GM18499 (cell line): ENCODE results near the gene TNK1.

ENCODE experiments used
- ATAC-seq: cut with Tn5 transposase; IDR thresholded peaks from one replicate; pipeline ENCODE4 v1.9.1; 2021; ENCODE audit warnings: moderate number of reproducible peaks; ENCODE audit not compliant: insufficient read depth, unreplicated experiment

Gene TNK1

DNA sequence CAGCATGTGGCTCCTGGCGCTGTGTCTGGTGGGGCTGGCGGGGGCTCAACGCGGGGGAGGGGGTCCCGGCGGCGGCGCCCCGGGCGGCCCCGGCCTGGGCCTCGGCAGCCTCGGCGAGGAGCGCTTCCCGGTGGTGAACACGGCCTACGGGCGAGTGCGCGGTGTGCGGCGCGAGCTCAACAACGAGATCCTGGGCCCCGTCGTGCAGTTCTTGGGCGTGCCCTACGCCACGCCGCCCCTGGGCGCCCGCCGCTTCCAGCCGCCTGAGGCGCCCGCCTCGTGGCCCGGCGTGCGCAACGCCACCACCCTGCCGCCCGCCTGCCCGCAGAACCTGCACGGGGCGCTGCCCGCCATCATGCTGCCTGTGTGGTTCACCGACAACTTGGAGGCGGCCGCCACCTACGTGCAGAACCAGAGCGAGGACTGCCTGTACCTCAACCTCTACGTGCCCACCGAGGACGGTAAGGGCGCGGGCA lies 27.4 kb downstream of the TNK1 start:
- no peak for ATAC-seq

DNA sequence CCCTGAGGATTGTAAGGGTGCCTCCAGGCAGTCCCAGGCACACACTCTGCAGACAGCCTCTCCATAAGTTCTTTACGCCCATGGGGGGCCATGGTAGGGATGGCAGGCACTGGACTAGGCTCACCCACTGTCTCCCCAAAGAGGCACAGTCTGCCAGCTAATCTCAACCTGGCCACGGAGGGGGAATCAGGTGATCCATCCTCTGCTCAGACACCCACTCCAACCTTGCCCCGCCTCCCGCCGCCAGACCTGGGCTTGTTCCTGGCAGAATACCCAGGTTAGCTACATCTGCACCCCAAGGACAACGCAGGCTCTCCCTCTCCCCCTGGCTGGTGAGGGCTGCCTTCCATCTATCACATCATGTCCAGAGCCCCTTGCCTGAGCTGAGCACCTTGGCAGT lies 28.0 kb downstream of the TNK1 start:
- no peak for ATAC-seq

DNA sequence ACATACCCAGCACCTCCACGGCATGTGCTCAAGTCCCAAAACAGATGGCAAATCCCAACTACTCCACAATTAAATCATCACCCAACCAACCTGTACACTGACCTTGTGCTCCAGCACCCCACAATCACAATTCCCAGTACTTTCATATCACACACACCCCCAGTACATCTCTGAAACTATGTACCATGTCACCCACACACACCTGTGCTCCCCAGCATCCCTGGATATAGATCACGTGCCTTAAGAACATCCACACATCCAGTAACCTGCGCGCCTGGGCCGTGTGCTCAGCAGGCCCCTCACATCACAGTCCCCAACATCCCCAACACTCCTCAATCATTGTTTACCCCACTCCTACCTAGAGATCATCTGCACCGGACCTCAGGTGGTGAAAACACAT lies 28.8 kb downstream of the TNK1 start:
- no peak for ATAC-seq

DNA sequence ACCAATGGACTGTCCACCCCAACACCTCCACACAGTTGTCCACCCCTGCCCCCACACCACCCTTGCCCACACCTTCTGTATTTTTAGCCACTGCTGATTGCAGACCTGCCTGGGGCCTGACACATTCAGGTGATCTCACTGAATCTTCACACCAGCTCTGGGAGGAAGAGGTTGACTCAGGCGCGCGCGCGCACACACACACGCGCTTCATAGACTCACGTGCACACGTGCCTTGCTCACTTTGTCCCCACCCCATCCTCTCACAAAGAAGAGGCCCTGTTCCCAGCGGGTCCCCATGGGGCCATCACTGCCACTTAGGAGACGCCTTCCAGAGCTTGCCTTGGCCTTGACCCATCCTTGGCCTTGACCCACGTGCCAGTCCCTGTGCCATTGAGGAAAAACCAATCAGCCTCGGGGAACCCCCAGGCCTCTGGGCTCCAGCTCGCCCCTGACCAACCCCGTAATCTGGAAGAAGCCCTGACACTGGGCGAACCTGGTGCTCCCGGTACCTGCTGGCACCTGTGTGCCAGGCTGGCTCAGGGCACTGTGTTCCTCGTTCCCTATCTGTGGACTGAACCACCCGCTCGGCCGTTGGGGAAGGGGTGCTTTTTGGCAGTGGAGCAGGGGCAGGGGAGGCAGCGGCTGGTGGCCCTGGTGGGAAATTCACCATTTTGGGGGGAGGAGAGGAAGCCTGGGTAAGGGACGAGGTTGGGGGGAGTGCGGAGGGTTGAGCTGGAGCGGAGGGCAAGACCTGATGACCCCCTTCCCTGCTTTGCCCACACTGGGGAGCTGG lies 29.9 kb downstream of the TNK1 start:
- ATAC-seq = no peak

DNA sequence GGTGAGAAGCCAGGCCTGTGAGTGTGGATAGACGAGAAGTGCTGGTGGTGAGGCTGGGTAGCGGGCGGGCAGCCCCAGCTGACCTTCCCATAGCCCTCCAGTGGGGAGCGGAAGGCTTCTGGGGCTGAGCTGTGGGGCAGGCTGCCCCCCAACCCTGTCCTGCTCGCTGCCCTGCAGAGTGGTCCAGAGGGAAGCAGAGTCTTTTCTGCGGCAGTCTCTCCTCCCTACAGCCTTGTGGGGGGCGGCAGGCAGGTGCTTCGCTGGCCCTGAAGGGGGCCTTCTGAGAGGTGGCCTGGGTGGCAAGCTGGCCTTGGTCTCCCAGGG lies 30.5 kb downstream of the TNK1 start:
- no peak for ATAC-seq

DNA sequence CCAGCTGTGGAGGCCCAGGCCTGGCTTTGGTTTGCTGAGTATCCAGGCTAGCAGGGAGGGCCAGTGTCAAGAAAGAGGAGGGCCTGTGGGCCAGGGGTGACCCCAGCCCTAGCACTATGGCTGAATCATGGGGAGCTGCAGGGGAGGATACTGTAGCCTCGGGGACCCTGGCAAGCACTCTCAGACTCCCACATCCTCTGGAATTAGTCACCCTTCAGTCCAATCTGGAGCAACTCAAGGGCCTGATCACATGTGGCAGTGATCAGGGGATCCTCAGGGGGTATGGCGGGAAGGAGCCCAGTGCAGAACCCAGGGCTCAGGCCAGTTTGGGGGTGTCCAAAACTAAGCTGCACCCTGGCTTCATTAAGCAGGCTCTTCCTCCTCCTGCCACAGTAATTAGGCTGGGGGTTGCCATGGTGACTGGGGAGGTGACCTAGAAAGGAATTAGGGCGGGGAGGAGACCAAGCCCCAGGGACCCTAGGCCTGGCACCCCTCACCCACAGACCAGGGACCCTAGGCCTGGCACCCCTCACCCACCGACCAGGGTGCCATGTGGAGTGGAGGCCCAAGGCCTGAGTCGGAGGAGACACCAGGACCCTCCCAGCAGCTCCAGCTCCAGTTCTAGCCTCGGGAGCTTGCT lies 32.6 kb downstream of the TNK1 start:
- no peak for ATAC-seq

DNA sequence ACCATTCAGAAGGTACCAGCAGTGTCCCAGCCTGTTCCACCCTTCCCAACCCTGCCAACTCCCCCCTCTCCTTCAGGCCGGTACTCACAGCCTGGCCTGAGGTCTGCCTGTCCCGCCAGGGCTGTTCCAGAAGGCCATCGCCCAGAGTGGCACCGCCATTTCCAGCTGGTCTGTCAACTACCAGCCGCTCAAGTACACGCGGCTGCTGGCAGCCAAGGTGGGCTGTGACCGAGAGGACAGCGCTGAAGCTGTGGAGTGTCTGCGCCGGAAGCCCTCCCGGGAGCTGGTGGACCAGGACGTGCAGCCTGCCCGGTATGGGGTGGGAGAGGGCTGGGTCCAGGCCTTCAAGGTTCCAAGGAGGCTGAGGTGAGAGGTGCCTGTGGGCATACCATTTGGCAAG lies 33.9 kb downstream of the TNK1 start:
- no peak for ATAC-seq

DNA sequence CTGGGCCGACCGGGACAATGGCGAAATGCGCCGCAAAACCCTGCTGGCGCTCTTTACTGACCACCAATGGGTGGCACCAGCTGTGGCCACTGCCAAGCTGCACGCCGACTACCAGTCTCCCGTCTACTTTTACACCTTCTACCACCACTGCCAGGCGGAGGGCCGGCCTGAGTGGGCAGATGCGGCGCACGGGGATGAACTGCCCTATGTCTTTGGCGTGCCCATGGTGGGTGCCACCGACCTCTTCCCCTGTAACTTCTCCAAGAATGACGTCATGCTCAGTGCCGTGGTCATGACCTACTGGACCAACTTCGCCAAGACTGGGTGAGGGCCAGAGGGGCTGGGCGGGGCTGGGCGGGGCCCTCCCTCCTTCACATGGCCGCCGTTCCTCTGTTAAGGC lies 34.9 kb downstream of the TNK1 start:
- ATAC-seq = no peak

DNA sequence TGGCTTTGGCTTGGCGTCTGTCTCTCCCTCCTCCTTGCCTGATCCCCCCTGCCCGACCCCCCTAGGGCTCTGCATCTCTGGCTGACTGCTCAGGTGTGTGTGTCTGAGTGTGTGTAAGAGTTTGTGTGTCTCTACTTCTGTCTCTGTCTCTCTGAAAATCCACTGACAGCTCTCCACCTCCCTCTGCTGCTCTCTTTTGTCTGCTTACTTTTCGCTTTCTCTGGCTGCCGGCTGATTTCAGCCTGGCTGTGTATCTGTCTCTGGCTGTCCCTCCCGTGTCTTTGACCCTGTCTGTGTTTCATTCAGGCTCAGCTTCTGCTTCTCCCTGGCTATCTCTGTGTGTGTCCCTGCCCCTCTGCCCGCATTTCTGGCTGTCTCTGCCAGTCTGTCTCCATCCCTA lies 35.4 kb downstream of the TNK1 start:
- no peak for ATAC-seq

DNA sequence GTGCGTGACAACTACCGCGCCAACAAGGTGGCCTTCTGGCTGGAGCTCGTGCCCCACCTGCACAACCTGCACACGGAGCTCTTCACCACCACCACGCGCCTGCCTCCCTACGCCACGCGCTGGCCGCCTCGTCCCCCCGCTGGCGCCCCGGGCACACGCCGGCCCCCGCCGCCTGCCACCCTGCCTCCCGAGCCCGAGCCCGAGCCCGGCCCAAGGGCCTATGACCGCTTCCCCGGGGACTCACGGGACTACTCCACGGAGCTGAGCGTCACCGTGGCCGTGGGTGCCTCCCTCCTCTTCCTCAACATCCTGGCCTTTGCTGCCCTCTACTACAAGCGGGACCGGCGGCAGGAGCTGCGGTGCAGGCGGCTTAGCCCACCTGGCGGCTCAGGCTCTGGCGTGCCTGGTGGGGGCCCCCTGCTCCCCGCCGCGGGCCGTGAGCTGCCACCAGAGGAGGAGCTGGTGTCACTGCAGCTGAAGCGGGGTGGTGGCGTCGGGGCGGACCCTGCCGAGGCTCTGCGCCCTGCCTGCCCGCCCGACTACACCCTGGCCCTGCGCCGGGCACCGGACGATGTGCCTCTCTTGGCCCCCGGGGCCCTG lies 36.3 kb downstream of the TNK1 start:
- ATAC-seq = no peak

DNA sequence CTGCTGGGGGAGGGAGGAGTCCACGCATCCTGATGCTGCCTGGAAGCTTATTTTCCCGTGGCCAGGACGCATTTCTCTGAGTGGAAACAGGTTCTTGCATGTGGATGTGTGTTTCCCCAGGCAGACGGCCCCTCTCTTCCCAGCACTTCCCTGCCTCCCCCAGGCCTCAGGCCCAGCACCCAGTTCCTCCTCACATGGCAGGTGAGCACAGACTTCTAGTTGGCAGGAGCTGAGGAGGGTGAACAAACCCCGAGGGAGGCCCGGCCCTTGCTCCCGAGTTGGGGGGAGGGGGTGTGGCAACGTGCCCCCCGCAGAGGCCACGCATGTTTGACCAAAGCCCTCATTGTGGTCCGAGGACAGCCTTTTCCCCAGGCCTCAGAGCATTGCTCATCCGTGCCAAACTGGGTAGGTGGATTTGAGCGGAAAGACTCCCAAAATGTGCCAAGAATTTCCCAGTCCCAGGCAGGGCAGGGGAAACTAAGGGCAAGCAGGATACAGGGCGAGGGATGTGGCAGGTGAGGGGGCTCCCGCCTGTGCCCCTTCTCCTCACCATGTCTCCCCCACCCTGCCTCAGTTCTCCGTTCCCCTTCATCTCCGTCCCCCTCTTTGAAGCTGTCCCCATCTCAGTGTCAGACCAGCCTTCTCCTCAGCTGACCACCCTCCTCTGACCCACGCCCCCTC lies 37.7 kb downstream of the TNK1 start:
- ATAC-seq = no peak

DNA sequence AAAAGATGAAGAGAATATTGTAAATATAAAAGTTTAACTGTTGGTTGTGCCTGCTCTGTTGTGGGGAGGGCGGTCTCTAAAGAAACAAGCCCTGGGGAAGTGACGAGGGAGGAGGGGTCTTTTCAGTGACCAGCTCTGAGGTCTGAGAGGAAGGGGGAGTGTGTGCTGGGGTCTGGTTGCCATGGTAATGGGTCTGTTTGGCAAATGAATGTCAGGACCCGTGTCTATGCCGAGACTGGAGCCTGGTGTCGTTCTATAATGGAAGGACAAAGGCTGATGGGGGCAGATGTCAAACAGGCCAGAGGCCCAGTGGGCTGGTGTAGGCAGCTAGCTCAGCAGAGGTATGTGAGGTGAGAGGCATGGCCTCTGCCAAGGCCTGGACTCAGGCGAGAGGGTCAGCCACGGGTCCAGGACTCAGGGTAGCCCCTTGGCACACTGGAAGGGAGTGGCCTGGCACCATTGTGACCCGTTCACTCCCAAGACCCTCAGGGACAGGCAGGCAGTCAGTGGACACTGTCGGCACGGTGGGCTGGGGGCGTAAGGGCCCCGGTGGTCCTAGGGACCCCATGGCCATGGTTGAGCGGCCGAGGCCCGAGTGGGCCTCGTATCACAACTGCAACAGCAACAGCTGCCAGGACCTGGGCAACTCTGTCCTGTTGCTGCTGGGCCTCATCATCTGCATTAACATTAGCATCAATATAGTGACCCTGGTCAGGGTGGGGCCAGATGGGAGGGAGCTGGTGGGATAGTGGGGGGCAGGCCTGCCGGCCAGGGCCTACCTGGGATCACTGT lies 39.1 kb downstream of the TNK1 start, which contains the start of gene SPEM1:
SPEM1 (plus strand) TSS at position 506 of the 792 bp plus-strand sequence; CDS start at position 567, 61 bp downstream.
- no peak for ATAC-seq

DNA sequence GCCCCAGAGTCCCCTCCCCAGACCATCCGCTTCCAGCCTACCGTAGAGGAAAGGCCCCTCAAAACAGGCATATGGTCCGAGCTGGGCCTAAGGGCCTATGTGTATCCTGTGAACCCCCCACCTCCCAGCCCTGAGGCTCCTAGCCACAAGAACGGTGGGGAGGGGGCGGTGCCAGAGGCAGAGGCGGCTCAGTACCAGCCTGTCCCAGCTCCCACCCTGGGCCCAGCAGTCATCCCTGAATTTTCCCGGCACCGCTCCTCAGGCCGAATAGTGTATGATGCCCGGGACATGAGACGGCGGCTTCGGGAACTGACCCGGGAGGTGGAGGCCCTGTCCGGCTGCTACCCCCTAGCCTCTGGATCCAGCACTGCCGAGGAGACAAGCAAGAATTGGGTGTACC lies 40.3 kb downstream of the TNK1 start:
- ATAC-seq = no peak

DNA sequence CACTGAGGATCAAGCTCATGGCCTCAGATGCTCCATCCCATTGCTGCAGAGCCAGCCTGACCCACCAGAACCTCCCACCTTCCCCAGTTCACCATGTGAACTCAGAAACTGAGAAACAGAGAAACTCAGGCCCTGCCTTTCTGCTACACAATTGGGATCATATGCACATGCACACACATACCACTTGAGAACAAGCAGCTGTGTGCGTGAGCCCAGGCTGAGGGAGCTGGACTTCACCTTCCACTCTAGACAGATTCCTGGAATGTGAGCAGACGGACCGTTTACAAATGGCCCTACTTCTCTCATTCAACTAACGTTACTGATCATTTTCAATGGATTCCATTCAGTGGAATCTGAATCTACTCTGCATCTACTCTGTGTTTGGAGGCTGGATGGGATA lies 42.8 kb downstream of the TNK1 start:
- no peak for ATAC-seq

DNA sequence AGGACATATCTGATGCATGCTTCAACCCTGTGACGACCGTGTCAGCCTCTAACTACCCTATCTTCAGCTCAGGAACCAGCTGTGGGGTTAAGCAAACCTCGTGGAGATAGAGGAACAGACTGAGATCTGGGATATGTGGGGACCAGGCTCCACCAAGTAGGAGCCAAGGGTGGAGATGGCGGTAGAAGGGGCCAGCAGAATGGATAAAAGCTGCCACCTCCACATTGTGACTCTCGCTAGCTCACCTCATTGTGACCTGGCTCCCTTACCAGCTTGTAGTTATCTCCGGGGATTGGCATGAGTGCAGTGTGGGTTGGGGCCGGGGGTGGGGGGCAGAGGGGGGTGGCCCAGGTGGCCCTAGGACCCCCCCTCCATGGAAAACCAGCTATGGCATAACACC lies 44.4 kb downstream of the TNK1 start, which contains the start of gene SPEM2:
SPEM2 (plus strand) TSS at position 301 of the 400 bp plus-strand sequence; CDS start at position 374, 73 bp downstream.
- ATAC-seq = no peak

DNA sequence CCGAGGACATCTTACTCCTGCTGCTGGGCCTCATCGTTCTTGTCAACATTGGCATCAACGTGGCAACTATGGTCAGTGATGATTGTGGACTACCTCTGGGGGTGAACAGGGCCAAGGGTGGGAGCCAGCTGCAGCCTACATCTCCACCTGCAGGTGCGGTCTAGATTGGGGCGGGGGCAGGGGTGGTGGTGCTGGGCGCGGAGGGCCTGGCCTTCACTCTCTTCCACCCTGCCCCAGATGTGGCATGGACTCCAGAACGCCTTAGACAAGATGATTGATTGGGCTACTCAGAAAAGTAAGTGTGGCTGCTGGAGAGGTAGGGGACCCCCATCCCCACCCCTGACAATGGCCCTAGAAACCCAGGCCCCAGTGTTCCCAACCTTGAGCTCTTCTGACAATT lies 44.9 kb downstream of the TNK1 start:
- ATAC-seq = no peak

DNA sequence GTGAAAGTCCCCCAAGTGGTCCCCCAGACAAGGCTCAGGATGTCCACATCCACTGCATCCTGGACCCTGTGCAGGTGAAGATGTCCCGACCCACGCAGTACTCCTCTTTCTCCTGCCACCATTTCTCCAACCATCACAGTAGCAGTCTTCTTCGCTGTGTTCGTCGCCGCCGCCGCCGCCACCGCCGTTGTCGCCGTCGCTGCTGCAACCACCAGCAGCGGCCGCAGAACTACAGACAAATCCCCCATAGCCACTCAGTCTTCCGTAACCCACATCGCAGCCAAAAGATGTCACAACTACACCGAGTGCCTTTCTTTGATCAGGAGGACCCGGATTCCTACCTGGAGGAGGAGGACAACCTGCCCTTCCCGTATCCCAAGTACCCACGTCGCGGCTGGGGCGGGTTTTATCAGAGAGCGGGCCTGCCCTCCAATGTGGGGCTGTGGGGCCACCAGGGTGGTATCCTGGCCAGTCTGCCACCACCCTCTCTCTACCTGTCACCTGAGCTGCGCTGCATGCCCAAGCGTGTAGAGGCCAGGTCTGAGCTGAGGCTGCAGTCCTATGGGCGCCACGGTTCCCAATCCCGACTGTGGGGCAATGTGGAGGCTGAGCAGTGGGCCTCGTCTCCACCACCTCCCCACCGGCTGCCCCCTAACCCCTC lies 45.4 kb downstream of the TNK1 start:
- no peak for ATAC-seq

DNA sequence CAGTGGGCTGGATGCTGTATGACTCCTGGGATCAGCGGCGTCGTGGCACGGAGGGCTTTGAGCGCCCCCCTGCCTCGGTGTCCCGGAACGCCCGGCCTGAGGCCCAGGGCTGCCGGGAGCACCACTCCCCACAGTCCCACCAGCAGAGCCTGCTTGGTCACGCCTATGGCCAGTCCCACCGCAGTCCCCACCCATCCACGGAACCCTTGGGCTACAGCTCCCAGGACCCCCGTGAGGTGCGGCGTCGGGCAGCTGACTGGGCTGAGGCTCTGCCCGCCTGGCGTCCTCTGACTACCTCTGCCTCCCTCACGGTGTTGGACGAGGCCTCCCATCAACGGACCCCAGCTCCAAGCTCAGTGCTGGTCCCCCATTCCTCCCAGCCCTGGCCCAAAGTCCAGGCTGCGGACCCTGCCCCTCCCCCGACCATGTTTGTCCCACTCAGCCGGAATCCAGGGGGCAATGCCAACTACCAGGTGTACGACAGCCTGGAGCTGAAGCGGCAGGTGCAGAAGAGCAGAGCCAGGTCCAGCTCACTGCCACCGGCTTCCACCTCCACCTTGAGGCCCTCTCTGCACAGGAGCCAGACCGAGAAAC lies 46.1 kb downstream of the TNK1 start:
- ATAC-seq = no peak

DNA sequence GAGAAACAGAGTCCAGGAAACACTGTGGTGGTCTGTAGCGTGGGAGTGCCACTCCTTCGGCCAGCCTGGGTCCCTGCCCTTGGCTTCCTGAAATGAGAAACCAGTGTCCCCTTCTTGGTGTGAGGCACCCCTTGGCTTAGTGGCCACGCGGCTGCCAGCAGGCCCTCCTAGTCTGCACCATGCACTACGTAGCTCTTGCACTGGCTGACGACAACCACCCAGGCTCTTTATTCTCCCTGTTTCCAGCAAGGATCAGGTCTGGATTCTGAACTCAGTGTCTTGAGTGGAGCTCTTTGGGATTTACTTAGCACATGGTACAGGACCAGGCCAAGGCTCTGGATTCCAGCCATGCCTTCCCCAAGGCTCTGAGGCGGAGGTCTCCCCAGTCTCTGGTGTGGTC lies 46.7 kb downstream of the TNK1 start:
- no peak for ATAC-seq
